Stimulated activated CD4-positive, alpha-beta T cell treated with anti-CD3 and anti-CD28 coated beads, Interleukin-1b, Interleukin-23, amount 100 ng/mL, for 48 hours (primary cell): ENCODE results near the gene LINGO4.

Source experiments
- DNase-seq: peaks from one replicate; pipeline ENCODE4 v3.0.0-alpha.2; 2020

The LINGO4 gene

DNA sequence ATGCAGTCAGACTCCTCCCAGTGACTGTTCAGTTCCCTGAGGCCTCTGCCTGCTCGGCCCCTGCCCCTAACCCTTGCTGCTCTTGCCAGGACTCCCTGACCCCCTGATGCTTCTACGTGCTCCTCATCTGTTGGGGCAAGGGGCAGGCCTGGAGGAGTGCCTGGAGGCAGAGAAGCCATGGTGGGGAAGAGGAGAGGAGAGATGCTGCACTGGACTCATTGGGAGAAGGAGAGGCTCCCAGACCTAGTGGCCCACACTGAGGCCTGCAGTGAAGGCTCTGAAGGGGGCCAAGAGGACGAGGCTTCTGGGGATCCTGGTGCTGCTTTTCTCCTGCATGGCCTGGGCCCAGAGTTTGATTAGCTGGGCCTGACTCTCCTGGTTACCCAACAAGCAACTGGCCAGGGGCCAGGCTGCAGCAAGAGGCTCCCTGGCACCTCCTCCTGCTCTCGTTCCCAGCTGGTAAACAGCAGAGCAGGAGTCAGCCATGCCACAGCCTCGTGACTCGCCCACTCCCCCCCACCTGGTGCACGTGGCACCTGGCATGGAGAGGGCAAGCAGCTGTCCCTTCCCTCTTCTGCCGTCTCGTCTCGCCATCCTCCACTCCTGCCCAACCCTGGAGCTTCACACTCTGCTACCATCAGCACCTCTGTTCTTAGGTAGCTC lies 27.2 kb upstream of the LINGO4 start:
- no peak for DNase-seq

GRCh38 chr1:151831605-151832004 lies 26.4 kb upstream of the LINGO4 start, which contains the start of gene RORC:
TSS of gene RORC (minus strand) at chr1:151831802. CDS start at chr1:151831764, 38 bp downstream.
- DNase-seq: no peak

DNA sequence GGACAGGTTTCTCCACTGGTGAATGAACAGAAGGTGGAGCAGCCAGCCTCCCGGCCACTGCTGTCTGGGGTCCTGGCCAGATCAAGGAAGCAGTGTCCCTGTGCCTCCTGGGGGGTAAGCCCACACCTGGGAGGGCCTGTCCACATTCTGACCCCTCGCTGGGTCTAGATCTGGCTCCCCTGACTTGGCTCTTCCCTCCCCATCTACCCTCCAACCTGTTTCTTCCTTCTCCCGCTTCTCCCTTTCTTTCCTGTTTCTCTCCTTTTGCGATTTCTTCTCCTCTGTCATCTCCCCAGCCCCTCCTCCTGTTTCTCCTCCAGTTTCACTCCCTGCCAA lies 26.0 kb upstream of the LINGO4 start:
- no peak for DNase-seq

DNA sequence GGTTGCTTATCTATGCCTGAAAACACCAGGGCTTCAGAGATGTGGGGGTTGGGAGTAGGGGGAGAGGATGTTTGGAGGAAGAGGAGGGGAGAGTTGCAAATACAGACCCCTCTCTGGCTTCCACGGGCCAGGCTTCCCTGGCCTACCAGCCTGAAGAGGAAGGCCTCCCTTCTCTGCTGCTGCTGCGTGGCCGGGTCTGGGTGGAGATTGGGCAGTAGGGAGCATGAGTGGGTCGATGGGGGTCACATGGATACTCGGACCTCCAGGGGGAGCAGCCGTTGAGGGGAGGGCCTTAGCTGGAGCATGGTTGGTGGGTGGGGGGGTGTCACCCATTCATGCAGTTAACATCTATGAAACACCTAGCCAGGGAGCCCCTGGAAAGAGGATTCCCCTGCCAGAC lies 24.8 kb upstream of the LINGO4 start:
- DNase-seq: no peak

- no peak for DNase-seq
Measured at GRCh38 chr1:151829352-151830046, 24.3 kb upstream of the LINGO4 start.

- DNase-seq: no peak
Measured at GRCh38 chr1:151828921-151829320, 23.7 kb upstream of the LINGO4 start.

DNA sequence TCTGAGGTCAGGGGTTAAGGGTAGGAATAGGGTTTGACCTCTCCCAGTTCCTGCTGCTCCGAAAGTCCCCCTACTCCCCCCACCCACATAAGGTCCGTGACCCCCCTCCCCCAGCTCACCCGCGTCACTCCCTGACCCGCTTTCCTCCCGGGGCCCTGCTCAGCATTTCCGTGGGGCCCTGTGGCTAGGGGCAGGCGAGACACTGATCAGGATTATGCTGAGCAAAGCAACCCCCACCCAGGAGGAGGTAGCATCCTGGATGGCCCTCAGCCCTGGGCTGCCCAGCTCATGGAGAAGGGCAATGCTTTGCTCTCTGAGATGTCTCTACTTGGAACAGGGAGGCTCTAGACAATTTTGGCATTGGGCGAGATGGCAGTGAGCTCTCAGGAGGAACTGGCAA lies 22.6 kb upstream of the LINGO4 start:
- DNase-seq: no peak

DNA sequence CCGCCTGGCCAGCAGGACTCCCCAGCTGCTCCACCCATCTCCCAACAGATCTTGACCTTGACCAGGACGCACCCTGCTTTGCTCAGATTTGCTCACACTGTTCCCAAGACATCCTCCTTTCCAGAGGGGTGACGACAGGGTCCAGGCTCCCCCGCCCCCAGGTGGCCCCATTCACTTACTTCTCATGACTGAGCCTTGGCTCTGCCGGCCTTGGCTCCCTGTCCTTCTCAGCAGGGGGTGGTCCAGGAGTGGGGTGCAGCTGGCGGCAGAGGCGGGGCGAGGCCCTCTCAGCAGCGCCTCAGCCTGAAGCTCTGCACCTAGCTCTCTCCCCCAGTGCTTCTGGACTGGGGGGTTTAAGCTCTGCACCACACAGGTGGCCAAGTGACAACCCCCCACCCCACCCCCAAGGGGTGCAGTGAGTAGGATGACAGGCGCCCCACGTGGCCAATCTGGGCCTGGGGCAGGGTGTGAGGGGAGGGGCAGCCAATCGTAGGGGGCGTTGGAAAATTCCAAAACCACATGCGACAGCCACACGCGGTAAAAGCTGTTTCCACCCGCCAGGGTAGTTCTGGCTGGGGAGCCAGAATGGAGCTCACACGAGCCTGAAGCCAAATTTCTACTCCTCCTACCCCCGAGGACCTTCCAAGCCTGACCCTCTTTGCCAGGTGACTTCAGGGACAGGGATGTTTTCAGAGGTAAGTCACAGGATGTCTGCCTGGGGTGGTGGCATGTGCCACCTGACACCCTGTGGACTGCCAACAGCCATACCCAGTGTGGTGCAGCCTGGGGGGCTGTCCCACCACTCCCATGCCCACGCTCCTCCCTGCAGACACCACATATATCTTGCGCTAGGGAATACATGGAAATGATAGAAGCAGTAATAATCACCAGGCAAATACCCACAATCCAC lies 20.8 kb upstream of the LINGO4 start:
- no peak for DNase-seq

DNA sequence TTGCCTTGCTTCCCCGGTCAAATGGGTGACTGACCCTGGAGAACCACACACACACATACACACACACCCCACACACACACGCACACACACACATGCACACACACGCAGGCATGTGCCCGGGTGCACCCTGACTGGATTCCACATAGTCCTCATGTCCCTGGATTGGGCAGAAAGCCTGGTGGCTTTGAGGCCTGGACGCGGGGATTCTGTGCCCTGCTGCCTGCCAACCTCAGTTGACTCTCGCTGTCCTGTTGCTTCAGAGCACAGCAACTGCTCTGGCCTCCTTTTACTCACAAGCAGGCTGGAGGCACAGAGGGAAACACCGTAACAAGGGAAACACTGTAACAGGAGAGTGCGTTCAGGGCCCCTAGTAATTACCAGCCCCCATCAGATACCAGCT lies 20.0 kb upstream of the LINGO4 start:
- no peak for DNase-seq

- no peak for DNase-seq
Measured at GRCh38 chr1:151823175-151823574, 18.0 kb upstream of the LINGO4 start.

DNA sequence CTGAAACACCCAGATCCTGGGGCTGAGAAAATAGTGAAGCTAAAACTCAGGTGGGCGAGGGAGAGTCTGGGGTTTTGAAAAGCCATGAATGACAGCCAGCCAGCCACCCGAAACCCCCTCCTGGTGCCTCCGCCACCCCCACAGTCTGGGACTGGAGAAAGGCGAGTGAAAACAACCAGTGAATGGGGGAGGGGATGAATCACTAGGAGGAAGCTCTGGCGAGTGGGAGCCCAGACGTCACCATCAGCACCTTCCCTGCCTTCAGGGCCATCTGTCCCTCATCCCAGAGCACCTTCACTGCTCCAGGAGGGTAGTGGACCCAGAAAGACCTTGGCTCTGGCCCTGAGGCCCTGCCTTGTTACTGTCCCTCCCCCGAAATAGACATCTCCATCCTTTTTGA lies 17.2 kb upstream of the LINGO4 start:
- DNase-seq: peak; percentile 75

DNA sequence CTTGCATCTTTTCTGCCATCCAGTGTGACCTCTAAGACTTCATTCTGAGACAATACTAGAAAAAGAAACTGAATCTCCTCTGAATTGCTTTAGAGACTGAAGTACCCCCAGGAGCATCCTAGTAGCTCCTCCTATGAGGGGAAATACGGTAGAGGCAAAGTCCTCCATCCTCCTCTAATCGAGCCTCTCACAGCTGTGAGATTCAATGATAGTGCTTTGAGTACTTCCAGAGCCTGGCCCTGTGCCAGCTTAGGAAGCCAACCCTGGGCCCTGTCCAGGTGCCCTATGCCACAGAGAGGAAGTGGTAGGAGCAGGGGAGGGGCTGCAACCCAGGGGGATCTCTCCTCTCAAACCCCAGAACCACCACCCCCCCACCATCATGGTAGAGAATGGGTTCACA lies 15.7 kb upstream of the LINGO4 start:
- no peak for DNase-seq

DNA sequence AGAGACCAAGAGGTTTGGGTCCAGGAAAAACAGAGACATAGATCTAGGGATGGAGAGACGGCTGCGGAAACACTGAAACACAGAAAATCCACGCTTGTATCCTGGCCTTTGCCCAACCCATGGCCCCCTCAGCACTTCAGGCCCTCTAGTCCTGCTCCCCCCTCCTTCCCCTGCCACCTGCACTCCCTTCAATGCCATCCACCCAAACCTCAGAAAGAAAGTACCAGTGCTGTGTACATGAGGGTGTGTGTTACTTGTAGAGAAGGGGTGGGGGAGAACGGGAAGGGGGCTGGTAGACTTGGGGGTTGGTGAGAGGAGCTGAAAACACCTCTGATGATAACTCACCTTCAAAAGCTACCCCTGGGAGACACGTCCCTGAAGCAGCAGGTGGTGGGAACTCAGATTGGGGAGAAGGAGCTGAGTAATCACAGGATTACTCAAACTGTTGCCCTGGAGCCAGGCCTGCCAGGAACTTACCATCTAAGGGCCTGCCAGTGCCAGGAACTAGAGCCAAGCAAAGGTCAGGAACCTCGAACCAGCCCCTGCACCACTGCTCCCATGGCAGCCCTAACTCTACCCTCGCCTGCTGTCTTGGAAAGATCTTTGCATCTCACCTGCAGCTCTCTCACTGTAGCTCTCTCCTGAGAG lies 14.9 kb upstream of the LINGO4 start:
- DNase-seq: peak; percentile 72

GRCh38 chr1:151819227-151819835 lies 14.1 kb upstream of the LINGO4 start:
- DNase-seq: no peak

DNA sequence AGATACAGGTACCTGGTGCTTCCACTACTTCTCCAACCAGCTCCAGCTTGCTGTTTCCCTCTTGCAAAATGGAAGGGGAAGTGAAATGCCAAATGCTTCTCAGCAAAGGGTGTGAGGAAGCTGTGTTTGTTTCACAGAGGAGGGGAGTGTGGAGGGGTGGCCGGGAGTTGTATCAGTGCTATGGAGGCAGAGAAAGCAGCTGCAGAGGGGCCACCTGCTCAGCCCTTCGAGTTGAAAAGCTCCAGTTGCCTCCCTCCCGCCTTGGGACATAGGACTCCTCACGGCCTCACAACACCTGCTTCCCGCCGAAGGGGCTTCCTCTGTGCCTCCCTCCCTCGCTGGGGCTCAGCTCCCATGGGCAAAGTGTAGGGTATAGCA lies 12.1 kb upstream of the LINGO4 start:
- no peak for DNase-seq

- DNase-seq: no peak
Measured at GRCh38 chr1:151816548-151817352, 11.5 kb upstream of the LINGO4 start.

- DNase-seq: no peak
Measured at GRCh38 chr1:151815716-151816327, 10.6 kb upstream of the LINGO4 start.

GRCh38 chr1:151814971-151815545 lies 9.8 kb upstream of the LINGO4 start:
- DNase-seq: no peak

- DNase-seq: no peak
Measured at GRCh38 chr1:151814426-151814825, 9.2 kb upstream of the LINGO4 start.

- no peak for DNase-seq
Measured at GRCh38 chr1:151813271-151813977, 8.2 kb upstream of the LINGO4 start.
